ENCODE measurements around the gene IQCH.

GRCh38 chr15:67512933-67513714, 258.5 kb downstream of the IQCH start:
- no peak for TF ChIP-seq REST (IDR thresholded peaks at IDR 0.05; ENCODE audit: insufficient read depth in 1 of 2, low read depth in 2 of 2, low read length in 2 of 2)
- no peak for TF ChIP-seq POLR2AphosphoS5 (IDR thresholded peaks at IDR 0.05; ENCODE audit: low read depth, low read length)
- no peak for TF ChIP-seq TAF1 (IDR thresholded peaks at IDR 0.05; ENCODE audit: borderline replicate concordance, insufficient read depth, low read length)

Data from PFSK-1 (cell line).